HG03432 (cell line): Measurements from ENCODE around the gene FGFR1OP2.
"Not testable (repeated sequence)": the region's sequence is repeated elsewhere in the genome, so short reads cannot be mapped to it uniquely, and the experiment has no call there.

Experiments used
- ATAC-seq: cut with Tn5 transposase; IDR thresholded peaks from one replicate; pipeline ENCODE4 v1.9.1; 2021; ENCODE audit warnings: mild to moderate bottlenecking, moderate library complexity; ENCODE audit not compliant: unreplicated experiment

Gene FGFR1OP2

GRCh38 chr12:26937863-26938700 is at the start of gene FGFR1OP2, which contains the start of gene INTS13:
Gene FGFR1OP2, plus strand, starts transcription at chr12:26938470. Its CDS starts 15,689 bp downstream, at chr12:26954159.
Gene INTS13, minus strand, starts transcription at chr12:26937981. Its CDS starts 1,178 bp downstream, at chr12:26936803.
- peak; percentile 89 for ATAC-seq

- no peak for ATAC-seq
These were observed 47.5 kb upstream of the FGFR1OP2 start for GRCh38 chr12:26890784-26891183.

- ATAC-seq = no peak
These were observed 46.6 kb upstream of the FGFR1OP2 start for GRCh38 chr12:26891704-26892103.

- ATAC-seq = no peak
These were observed 42.6 kb upstream of the FGFR1OP2 start for GRCh38 chr12:26895672-26896071.

- ATAC-seq = no peak
These were observed 41.4 kb upstream of the FGFR1OP2 start for GRCh38 chr12:26896913-26897312.

- ATAC-seq = not testable (repeated sequence)
These were observed 34.9 kb upstream of the FGFR1OP2 start for GRCh38 chr12:26903396-26903795.

GRCh38 chr12:26906024-26906423 is 32.2 kb upstream of the FGFR1OP2 start:
- ATAC-seq = no peak

- ATAC-seq = no peak
These were observed 31.6 kb upstream of the FGFR1OP2 start for GRCh38 chr12:26906704-26907103.

GRCh38 chr12:26918321-26919215 is 19.7 kb upstream of the FGFR1OP2 start:
- ATAC-seq = no peak

GRCh38 chr12:26919216-26919555 is 19.1 kb upstream of the FGFR1OP2 start:
- no peak for ATAC-seq

- no peak for ATAC-seq
These were observed 16.4 kb upstream of the FGFR1OP2 start for GRCh38 chr12:26921886-26922285.

GRCh38 chr12:26928661-26929060 is 9.6 kb upstream of the FGFR1OP2 start:
- ATAC-seq = no peak

GRCh38 chr12:26929590-26929989 is 8.7 kb upstream of the FGFR1OP2 start:
- no peak for ATAC-seq

GRCh38 chr12:26935636-26936378 is 2.5 kb upstream of the FGFR1OP2 start:
- no peak for ATAC-seq

- ATAC-seq = no peak
These were observed 1.5 kb upstream of the FGFR1OP2 start for GRCh38 chr12:26936559-26937442.

GRCh38 chr12:26937443-26937862 is 817 bp upstream of the FGFR1OP2 start:
- no peak for ATAC-seq

GRCh38 chr12:26938701-26939062 is 412 bp downstream of the FGFR1OP2 start:
- ATAC-seq = peak; percentile 15

GRCh38 chr12:26939192-26939832 is 1.0 kb downstream of the FGFR1OP2 start:
- ATAC-seq = no peak

GRCh38 chr12:26939953-26940352 is 1.7 kb downstream of the FGFR1OP2 start:
- no peak for ATAC-seq
